ENCODE measurements around the gene SHFL.

Gene SHFL

DNA sequence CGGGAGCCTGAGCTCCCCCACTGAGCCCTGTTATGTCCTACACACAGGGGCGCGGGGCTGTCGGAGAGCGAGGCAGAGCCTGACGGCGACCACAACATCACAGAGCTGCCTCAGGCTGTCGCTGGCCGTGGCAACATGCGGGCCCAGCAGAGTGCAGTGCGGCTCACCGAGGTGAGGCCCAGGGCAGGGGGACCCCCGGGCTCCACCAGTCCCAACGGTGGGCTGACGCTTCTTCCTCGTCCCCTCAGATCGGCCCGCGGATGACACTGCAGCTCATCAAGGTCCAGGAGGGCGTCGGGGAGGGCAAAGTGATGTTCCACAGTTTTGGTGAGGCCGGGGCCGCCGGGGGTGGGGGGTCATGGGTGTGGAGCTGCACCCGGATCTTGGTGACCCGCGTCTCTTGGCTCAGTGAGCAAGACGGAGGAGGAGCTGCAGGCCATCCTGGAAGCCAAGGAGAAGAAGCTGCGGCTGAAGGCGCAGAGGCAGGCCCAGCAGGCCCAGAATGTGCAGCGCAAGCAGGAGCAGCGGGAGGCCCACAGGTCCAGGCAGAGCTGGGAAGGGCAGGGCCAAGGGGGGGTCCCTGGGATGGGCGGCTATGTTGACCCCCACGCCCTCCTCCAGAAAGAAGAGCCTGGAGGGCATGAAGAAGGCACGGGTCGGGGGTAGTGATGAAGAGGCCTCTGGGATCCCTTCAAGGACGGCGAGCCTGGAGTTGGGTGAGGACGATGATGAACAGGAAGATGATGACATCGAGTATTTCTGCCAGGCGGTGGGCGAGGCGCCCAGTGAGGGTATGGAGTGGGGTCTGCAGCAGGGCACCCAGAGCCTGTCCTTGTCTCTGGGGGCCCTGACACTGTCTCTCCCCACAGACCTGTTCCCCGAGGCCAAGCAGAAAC lies 24.2 kb downstream of the SHFL start:
- DNase-seq = no peak

DNA sequence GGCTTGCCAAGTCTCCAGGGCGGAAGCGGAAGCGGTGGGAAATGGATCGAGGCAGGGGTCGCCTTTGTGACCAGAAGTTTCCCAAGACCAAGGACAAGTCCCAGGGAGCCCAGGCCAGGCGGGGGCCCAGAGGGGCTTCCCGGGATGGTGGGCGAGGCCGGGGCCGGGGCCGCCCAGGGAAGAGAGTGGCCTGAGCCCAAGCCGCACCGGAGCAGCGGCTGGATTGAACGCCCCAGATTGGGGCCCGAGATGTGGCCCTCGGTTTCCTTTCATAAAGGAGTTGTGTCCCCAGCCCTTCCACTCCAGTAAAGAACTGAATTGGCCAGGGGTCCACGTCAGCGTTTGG lies 24.8 kb downstream of the SHFL start:
- no peak for DNase-seq

DNA sequence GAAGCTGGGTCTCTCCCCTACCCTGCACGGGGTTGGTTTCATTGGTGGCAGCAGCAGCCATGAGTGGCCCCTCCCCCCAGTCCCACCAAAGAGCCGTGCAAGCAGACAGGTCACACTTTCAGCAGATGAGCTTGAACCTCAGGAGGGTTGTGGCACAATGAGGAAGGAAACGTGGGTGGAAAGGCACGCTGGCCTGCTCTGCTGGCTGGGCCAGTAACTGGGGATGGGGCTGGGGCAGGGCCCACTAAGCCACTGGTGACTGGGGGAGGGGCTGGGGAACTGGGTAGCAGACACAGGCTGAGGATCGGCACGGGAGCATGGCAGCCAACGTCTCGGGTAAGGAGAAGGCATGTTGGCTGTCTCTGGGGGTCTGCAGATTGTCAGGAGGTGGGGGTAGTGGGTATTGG lies 25.3 kb downstream of the SHFL start, which contains the start of gene P2RY11:
Gene P2RY11 (plus strand): TSS at position 289 of the 407 bp plus-strand sequence. CDS start 29 bp downstream, at position 318.
- no peak for DNase-seq

DNA sequence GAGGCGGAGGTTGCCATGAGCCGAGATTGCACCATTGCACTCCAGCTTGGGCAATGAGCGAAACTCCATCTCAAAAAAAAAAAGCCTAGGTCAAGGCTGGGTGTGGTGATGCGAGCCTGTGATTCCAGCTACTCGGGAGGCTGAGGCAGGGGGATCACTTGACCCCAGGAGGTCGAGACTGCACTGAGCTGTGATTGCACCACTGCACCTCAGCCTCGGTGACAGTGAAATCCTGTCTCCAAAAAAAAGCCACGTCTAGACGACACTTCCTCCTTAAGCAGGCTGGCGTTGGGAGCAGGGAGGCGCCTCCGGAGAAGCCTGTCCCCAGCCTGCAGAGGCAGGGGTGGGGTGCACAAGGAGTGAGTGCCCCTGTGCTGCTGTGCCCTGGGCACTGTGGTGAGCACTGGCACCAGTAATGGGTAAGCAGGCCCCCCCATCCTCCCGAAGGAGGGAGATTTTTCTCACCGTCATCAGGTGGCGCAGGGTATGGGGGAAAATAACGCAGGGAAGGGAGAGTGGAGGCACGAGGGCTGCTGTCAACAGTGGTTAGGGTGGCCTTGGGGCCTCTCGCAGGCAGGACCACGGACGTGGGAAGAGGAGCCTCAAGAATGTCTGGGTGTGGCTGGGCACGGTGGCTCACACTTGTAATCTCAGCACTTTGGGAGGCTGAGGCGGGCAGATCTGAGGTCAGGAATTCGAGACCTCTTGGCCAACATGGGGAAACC lies 26.1 kb downstream of the SHFL start:
- DNase-seq = no peak

DNA sequence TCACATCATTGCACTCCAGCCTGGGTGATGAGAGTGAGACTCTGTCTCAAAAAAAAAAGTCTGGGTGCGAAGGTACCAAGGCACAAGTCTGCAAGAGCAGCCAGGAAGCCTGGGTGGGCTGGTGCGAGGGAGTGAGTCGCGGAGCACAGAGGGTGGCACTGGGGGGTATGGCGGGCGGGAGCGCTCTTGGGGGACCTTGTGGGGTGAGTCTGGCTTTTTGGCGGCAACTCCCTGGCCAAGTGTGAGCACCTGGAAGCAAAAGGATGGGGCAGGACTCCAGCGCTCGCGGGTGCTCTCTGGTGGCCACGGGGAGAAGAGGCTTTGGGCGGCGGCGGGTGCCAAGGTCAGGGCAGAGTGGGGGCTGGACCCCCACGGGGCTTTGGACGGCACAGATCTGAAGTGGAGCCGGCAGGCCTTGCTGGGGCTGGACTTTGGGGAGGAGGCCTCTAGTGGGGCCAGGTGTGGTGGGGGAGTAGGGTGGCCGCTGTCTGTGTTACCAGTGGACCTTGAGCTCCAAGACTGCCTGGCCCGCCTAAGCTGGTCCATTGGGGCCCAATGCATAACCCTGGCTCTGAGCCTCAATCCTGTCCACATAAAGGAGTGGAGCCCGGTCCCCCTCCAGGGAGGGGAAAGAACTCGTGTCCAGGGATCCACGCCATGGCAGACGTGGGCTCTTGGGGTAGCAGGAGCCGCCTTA lies 26.9 kb downstream of the SHFL start:
- DNase-seq = peak; percentile 11

DNA sequence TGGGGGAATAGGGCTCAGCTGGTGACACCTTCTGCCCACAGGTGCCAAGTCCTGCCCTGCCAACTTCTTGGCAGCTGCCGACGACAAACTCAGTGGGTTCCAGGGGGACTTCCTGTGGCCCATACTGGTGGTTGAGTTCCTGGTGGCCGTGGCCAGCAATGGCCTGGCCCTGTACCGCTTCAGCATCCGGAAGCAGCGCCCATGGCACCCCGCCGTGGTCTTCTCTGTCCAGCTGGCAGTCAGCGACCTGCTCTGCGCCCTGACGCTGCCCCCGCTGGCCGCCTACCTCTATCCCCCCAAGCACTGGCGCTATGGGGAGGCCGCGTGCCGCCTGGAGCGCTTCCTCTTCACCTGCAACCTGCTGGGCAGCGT lies 27.5 kb downstream of the SHFL start:
- DNase-seq = no peak

DNA sequence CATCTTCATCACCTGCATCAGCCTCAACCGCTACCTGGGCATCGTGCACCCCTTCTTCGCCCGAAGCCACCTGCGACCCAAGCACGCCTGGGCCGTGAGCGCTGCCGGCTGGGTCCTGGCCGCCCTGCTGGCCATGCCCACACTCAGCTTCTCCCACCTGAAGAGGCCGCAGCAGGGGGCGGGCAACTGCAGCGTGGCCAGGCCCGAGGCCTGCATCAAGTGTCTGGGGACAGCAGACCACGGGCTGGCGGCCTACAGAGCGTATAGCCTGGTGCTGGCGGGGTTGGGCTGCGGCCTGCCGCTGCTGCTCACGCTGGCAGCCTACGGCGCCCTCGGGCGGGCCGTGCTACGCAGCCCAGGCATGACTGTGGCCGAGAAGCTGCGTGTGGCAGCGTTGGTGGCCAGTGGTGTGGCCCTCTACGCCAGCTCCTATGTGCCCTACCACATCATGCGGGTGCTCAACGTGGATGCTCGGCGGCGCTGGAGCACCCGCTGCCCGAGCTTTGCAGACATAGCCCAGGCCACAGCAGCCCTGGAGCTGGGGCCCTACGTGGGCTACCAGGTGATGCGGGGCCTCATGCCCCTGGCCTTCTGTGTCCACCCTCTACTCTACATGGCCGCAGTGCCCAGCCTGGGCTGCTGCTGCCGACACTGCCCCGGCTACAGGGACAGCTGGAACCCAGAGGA lies 28.0 kb downstream of the SHFL start:
- no peak for DNase-seq

DNA sequence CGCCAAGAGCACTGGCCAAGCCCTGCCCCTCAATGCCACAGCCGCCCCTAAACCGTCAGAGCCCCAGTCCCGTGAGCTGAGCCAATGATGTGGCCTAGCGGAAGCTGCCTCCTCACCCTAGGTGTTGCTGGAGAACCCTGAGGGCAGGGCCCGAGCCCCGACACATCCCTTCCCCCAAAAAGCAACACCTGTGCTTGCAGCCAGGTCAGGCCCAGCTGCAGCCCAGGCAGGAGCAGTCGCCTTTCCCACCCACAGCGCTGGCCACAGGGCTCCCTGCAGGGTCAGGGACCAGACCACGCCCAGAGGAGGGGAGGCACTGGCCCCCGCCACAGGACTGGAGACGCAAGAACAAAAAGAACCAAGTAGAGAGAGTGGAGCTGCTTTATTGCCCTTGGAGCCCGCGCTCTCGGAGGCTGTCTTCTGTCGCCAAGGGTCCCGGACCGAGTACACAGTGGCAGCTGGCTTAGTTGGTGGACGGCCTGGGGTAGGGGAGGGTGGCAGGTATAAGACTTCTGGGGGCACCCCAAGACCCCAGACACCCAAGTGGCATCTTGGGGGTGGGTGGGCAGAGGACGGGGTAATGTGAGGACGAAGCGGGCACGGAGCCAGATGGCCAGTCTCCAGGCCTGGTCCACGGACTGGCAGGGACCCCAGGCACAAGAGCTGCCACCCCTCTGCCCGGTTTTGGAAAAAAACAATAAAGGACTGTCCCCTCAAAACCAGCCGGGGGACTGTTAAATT lies 28.7 kb downstream of the SHFL start:
- no peak for DNase-seq

DNA sequence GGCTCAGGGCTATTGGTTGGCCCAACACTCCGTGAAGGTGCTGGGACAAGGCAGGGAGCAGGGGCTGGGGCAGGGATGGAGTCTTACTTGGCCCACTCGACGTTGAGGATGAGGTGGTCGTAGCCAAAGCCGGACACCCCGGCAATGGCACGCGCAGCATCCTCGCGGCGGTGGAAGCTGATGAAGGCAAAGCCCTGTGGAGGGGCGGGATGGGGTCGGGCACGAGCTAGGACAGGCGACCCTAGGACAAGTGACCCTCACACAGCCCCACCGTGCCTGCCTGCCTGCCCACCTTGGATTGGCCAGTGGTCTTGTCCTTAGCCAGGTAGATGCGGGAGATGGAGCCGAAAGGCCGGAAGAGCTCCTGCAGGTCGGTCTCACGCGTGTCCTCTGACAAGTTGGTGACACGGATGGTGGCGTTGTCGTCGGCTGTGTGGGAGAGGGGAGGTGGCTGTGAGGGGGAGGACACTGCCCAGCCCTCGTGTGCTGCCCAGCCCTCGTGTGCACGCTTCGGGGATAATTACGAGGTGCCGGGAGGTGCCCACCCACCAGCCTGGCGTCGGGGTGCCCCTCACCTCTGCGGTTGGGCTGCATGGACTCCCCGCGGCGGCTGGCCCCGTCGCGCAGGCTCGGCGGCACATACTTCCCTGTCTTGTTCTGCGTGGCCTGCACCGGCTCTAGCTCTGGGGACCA lies 29.4 kb downstream of the SHFL start:
- DNase-seq = no peak

DNA sequence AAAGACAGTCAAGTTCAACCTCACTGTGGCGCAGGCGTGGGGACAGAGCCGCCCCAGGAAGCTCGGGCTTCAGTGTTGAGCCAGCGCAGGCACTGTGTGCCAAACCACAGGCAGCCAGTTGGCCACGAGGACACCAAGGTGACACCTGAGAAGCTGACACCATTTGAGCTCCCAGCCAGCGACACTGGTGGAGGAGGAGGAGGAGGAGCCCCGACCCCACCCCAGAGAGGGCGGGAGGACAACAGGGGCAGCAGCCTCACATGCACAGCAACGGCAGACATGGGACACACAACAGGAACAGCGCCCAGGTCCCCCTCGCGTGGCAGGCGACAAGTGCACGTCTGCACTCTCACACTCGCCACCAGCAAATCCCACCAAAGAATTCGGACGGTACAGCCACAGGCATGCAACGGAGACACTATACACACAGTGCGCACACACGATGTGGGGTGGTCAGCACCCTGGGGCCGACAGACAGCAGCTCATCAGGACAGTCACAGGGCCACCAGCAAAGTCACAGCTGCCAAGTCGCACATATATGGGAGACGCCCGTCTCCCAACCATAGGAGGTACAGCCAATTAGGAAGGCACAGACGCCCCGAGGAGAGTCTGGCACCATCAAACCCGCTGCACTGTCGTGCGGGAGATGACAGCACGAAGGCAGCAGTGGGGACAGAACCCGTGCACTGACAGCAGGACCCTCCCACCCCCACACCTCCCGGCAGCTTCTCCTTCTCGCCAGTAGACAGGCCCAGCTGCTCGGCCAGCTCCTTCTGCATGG lies 30.2 kb downstream of the SHFL start:
- DNase-seq = no peak

DNA sequence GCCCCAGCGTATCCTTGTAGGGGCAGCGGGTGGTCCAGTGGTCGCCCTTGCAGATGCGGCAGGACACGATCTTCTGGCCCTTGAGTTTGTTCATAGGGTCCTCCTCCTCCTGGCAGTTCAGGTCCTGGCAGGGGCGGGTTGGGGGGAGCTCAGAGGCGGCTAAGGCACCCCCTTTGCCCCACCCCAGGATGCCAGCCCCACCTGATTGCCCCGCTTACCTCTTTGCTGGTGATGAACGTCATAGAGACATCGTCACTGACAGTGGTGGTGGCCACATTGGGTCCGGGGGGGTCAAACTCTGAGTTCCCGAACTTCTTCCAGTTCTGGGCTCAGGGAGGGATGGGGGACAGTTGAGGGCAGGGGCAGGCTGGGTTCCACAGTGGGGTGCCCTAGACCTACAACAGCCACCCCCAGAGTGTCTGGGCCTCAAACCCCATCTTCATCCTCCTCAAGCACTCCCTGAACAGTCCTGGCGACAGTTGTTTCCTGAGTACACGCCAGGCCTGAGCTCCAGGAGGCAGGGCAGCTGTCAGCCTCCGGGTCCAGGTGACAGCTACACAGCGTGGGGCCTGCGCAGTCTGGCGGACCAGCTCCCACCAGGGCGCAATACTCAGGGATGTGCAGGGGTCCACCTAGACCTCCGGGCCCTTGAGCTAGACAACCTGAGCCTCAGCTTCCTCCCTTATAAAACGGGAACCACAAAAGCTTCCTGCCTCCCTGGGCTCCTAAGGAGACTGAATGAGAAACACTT lies 30.9 kb downstream of the SHFL start:
- DNase-seq = no peak

DNA sequence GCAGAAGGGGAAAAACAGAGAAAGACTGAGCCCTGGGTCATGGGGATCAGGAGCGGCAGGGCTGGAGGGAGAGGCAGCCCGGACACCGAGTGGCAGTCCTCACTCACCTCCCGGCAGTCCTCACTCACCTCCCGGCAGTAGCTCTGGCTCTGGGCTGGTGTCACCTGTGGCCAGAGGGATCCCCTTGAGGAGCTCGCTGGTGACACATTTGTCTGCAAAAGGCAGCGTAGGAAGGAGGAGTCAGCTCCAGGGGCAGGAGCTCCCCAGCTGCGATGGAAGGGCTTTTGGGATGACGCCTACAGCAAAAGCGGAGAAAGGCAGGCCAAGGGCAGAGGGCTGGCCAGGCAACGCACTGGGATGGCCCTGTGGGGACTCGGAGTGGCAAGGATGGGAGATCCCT lies 32.8 kb downstream of the SHFL start:
- no peak for DNase-seq

DNA sequence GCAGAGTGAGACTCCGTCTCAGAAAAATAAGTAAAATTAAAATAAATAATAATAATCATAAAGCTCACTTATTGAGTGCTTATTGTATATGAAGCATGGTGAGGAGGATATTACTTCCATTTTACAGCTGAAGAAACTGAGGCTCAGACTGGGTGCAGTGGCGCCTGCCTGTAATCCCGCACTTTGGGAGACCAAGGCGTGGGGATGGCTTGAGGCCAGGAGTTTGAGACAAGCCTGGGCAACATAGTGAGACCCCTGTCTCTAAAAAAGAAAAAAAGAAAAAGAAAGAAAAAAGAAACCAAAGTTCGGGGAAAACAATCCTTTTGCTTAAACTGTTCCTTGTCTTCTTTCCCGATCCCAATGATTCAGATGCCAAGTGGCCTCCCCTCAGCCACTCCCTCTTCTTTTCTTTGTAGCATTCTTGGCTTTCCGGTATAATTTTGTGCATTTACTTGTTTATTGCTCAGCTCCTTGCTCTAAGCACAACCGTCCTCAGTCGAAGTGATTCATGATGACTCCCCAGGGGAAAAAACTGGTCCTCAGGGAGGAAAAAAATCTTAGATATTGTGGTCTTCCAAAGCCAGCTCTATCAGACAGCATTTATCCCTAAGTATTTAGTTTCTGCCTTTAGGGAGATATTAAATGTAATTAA lies 34.5 kb downstream of the SHFL start:
- no peak for DNase-seq

DNA sequence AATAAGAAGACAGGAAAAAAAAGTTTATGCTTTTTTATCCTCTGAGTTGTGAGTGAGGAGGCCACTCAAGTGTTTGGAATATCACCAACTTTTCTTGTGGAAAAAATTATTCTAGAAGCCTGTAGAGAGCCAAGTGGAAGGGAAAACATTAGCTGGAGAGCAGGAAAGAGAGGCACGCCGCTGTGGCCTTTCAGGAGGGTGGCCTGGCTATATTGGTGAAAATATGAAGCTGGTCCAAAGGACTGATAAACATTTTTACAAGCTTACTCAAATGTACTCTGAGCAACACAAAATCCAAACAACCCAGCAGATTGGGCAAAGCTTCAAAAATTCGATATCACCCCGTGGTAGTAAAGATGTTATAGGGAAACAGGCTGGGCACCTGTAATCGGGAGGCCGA lies 35.9 kb downstream of the SHFL start:
- no peak for DNase-seq

DNA sequence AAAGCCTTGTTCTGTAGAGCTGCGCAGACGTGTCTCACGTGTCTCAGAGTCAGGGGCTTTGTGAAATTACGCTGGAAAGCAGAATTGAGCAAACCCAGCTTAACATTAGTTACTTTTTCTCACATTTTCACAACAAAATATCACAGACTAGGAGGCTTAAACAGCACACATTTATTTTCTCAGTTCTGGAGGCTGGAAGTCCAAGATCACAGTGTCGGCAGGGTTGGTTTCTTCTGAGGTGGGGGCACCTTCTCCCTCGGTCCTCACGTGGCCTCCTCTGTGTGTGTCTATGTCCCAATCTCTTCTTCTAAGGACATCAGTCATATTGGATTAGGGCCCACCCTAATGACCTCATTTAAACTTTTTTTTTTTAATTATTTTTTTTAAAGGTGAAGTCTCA lies 38.3 kb downstream of the SHFL start:
- no peak for DNase-seq

DNA sequence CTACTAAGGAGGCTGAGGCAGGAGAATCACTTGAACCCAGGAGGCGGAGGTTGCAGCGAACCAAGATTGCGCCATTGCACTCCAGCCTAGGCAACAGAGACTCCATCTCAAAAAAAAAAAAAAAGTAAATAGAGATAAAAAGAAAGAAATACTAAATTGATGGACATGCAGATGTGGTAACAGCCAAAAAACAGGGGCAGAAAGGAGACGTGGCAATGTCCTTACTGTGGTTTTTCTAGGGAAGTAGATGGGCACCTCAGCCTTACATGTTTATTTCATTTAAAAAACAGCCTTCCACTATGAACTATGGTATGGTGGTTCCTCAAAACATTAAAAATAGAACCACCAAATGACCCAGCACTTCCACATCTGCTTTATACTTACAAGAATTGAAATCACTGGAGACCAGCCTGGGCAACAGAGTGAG lies 40.1 kb downstream of the SHFL start:
- DNase-seq = no peak

DNA sequence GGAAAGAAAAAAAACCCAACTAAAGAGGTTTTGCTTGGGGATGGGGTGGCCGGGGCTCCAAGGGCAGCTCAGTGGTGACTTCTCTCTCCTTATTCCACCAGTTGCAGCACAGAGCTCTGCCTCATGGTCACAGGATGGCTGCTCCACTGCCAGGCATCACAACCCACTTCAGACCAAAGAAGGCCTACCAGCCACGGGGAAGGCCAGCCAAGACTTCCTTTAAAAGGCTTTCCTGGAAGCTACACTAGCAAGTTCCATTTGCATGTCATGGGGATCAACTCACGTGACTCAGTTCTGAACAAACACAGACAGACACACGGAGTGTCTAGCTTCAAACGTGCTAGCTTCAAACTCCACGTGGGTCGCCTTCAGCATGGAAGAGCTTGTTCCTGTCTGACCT lies 46.8 kb downstream of the SHFL start:
- no peak for DNase-seq

DNA sequence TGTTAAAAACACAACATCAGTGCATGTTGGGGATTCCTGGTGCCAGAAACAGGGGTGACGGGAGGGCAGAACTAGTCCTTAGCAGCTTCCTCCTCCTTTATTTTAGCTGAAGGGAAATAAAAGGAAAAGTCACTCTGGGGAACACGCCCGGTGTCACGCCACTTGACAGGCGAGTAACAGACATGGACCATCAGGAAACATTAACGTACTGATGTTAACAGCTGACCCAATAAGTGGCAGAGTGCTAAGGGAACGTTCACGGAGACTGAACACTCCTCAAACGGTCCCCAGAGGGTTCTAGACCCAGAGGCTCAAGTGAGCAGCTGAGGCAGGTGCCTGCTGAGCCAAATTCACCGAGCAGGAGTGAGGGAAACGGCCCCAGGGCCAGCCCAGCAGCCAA lies 47.5 kb downstream of the SHFL start:
- DNase-seq = no peak

DNA sequence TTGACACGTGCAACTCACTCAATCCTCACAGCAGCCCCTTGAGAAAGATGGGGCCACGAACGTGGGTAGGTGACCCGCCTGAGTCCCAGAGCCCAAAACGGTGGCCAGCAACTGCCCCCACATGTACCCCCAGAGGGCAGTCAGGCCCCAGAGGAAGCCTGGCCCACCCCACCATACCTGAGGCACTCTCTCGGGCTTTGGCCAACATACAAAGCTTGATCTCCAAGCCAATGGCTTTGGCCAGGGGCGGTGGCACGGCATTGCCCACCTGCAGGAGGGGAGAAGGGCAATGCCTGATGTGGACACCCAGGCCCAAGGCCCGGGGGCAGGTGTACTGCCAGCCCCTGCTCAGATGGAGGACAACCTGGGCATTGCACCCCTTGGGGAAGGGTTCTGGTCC lies 47.9 kb downstream of the SHFL start:
- no peak for DNase-seq
